Eye (tissue), 1 donor: ENCODE results near the gene MAGEC3.

Experiments
- DNase-seq: peaks from one replicate; pipeline ENCODE4 v3.0.0-alpha.2; 2015

Gene MAGEC3

GRCh38 chrX:141947350-141947749, 109.2 kb downstream of the MAGEC3 start:
- no peak for DNase-seq
